ENCODE measurements around the gene ESPN. TPM values are rescaled to one million over a fixed set of nuclear protein-coding genes. Genes with fewer than 3 reads are reported as not detected.
"Not testable (repeated sequence)": the region's sequence is repeated elsewhere in the genome, so short reads cannot be mapped to it uniquely, and the experiment has no call there.

The ESPN gene
- total and polyA plus RNA-seq, 12 donors = 0.12 to 0.51 (median 0.25) TPM; not detected in 5

GRCh38 chr1:6434186-6434585 lies 9.6 kb downstream of the ESPN start:
- DNase-seq (no peak), ATAC-seq (no peak)
- Histone ChIP-seq H3K27me3 (peaks cover 0 to 45% (median 39%) of the 10 kb centered on the region in 7 donors), H3K4me1 (peaks cover 0 to 10% (median 0%) of the 10 kb centered on the region in 9 donors), H3K27ac (no peak overlapping the region), H3K4me3 (no peak overlapping the region), H3K9me3 (no peaks in the 10 kb centered on the region), H3K36me3 (no peaks in the 10 kb centered on the region)
- WGBS, 2 donors = 65 to 76% methylated on average over 5 of the region's 5 CpGs
- intact Hi-C loops (cut with DNase I) = loop anchor here in 2 of 10 donors (10.0 kb wide), 1 partner anchor 189 kb away; the partner anchor contains the start of gene HES3 (in 2 of the 2)
- TF ChIP-seq CTCF (IDR thresholded peaks at IDR 0.05) = no peak

GRCh38 chr1:6435129-6435528 lies 10.6 kb downstream of the ESPN start:
- DNase-seq (no peak), ATAC-seq (no peak)
- Histone ChIP-seq H3K27me3 (peaks cover 4 to 46% (median 40%) of the 10 kb centered on the region in 7 donors), H3K4me1 (peaks cover 0 to 4% (median 0%) of the 10 kb centered on the region in 9 donors), H3K4me3 (no peak overlapping the region), H3K36me3 (no peaks in the 10 kb centered on the region), H3K9me3 (no peaks in the 10 kb centered on the region), H3K27ac (no peak overlapping the region)
- intact Hi-C loops (cut with DNase I) = loop anchor here in 3 of 10 donors (5.0 to 10.0 kb wide), 2 partner anchors 188 to 190 kb away; partner anchors contain the start of gene HES3 (in 2 of the 3)
- 85 to 89% methylated on average over 15 of the region's 15 CpGs for WGBS, 2 donors
- no peak for TF ChIP-seq CTCF (IDR thresholded peaks at IDR 0.05)

GRCh38 chr1:6435547-6435946 lies 11.0 kb downstream of the ESPN start:
- DNase-seq (no peak), ATAC-seq (no peak)
- Histone ChIP-seq H3K4me3 (no peak overlapping the region), H3K9me3 (no peaks in the 10 kb centered on the region), H3K4me1 (peaks cover 0 to 3% (median 0%) of the 10 kb centered on the region in 9 donors), H3K27ac (no peak overlapping the region), H3K36me3 (no peaks in the 10 kb centered on the region), H3K27me3 (peaks cover 8 to 46% (median 40%) of the 10 kb centered on the region in 7 donors)
- intact Hi-C loops (cut with DNase I) = loop anchor here in 3 of 10 donors (5.0 to 10.0 kb wide), 2 partner anchors 188 to 191 kb away; partner anchors contain the start of gene HES3 (in 2 of the 3)
- WGBS, 2 donors = 78 to 88% methylated on average over 3 of the region's 3 CpGs
- TF ChIP-seq CTCF (IDR thresholded peaks at IDR 0.05) = no peak

- WGBS, 2 donors = 84% methylated on average over 3 of the region's 3 CpGs
- H3K27me3 ChIP-seq = peaks cover 15 to 46% (median 42%) of the 10 kb centered on the region in 7 donors
These were observed 11.7 kb downstream of the ESPN start for GRCh38 chr1:6436277-6436676.

More at GRCh38 chr1:6436277-6436676, 11.7 kb downstream of the ESPN start:
- H3K4me1 ChIP-seq, H3K27ac ChIP-seq, H3K9me3 ChIP-seq, DNase-seq, H3K36me3 ChIP-seq, H3K4me3 ChIP-seq, ATAC-seq: not testable (repeated sequence)
- intact Hi-C loops (cut with DNase I) = loop anchor here in 3 of 10 donors (5.0 to 10.0 kb wide), 2 partner anchors 189 to 191 kb away; partner anchors contain the start of gene HES3 (in 2 of the 3)
